Heart right ventricle (tissue), 16 donors: ENCODE data around the gene DISP2. TPM values are rescaled to one million over a fixed set of nuclear protein-coding genes. Genes with fewer than 3 reads are reported as not detected.

ENCODE experiments used
- ATAC-seq, 8 donors: fragments of 200-7000 bp; cut with Tn5 transposase; one replicate each; pipeline ENCODE4 v1.9.1; 2020; ENCODE audit warnings: mild to moderate bottlenecking in 8 of 8, moderate library complexity in 8 of 8, moderate number of reproducible peaks in 1 of 8
- DNase-seq, 2 donors: peaks; one replicate each; pipeline ENCODE4 v3.0.0-alpha.2; 2020
- H3K27ac ChIP-seq, 10 donors: fragments of 200-600 bp; sonication (generic) in 2 of 10; one replicate each; pipeline versions ENCODE4 v1.5.0 to v1.8.0; 2020 to 2022; ENCODE audit warnings: mild to moderate bottlenecking in 3 of 10
- H3K27me3 ChIP-seq, 7 donors: fragments of 200-600 bp; one replicate each; pipeline ENCODE4 v1.8.0; 2021 to 2022; ENCODE audit warnings: mild to moderate bottlenecking in 2 of 7
- H3K36me3 ChIP-seq, 9 donors: fragments of 200-600 bp; sonication (generic) in 1 of 9; one replicate each; pipeline versions ENCODE4 v1.5.0 to v1.8.0; 2020 to 2022; ENCODE audit warnings: mild to moderate bottlenecking in 2 of 9
- H3K4me1 ChIP-seq, 9 donors: fragments of 200-600 bp; sonication (generic) in 1 of 9; one replicate each; pipeline versions ENCODE4 v1.5.0 to v1.8.0; 2020 to 2022; ENCODE audit warnings: mild to moderate bottlenecking in 4 of 9
- H3K4me3 ChIP-seq, 10 donors: fragments of 200-600 bp; sonication (generic) in 2 of 10; one replicate each; pipeline versions ENCODE4 v1.5.0 to v1.8.0; 2020 to 2022; ENCODE audit warnings: mild to moderate bottlenecking in 7 of 10, moderate library complexity in 2 of 10
- H3K9me3 ChIP-seq, 11 donors: fragments of 200-600 bp in 10 of 11; sonication (generic) in 2 of 11; one replicate each; pipeline versions ENCODE4 v1.5.0 to v1.8.0; 2013 to 2022; ENCODE audit warnings: mild to moderate bottlenecking in 2 of 11, control low read depth in 1 of 11, moderate library complexity in 1 of 11
- CTCF ChIP-seq, 9 donors: fragments of 200-600 bp; sonication (generic) in 2 of 9; IDR thresholded peaks; one replicate each; pipeline versions ENCODE4 v1.5.0 to v1.8.0; 2021 to 2022; ENCODE audit warnings: antibody characterized with exemption in 9 of 9, mild to moderate bottlenecking in 5 of 9, moderate library complexity in 1 of 9
- WGBS, 2 donors: extraction: QIAGEN DNeasy Blood & Tissue Kit; methylation state at CpG; one replicate each; pipeline ENCODE4 v1.1.7; 2013; ENCODE audit warnings: inconsistent platforms in 1 of 2; 5-methylcytosine and 5-hydroxymethylcytosine counted together
- intact Hi-C, 10 donors: fragments of 100-400 bp; cut with DNase I; formaldehyde crosslinking; loops; one replicate each; pipeline versions ENCODE4 v1.11.1 to v1.14.2; 2022
- polyA plus RNA-seq, 2 donors: library from polyadenylated mRNA; stranded (reverse); fragments of 200-250 nt; gene quantifications; one replicate each; pipeline ENCODE4 v1.2.3, GENCODE V29; 2013
- total RNA-seq, 10 donors: library from RNA; stranded (reverse); fragmentation: NEBNext Ultra II Directional in 3 of 10; extraction: Animal tissue kit (Norgen Biotek cat#: 25700) in 3 of 10; gene quantifications; one replicate each; pipeline versions ENCODE4 v1.2.1 to v1.2.4, GENCODE V29; 2021 to 2023
- donor health status: Arrhythmogenic right ventricular cardiomyopathy.
- donor health status: ischemic (EF 13 %, LVEDD 7.1; RV severe dilation, severe dysfunction).
- donor health status: healthy with polysubstance abuse.
- donor health status: DM: no; HTN: yes; CAD: no.
- donor health status: DM: no; HTN: no; CAD: no.
- donor health status: ischemic (EF 25% LVEDD 6.9; RV normal size, moderate dysfunction).
- donor health status: ischemic (EF 25% LVEDD 5.7; RV mildly dilated, moderate dysfunction).
- donor health status: healthy.
- donor health status: DM: yes; HTN: yes; CAD: no.
- donor health status: Ischemic cardiomyopathy.
- donor health status: ischemic (EF 35%, LVEDD 5.7; RV mildly dilated, moderate dysfunction).
- donor health status: nonischemic (EF 11% LVEDD 7.7; RV severe dilation, severe dysfunction).
- donor health status: DM: yes; HTN: yes; CAD: no.
- donor health status: PGD.
- donor health status: ischemic (EF 29% LVEDD 5.4; RV normal size, mild dysfunction).
- donor health status: nonischemic (EF 23%, LVEDD 6.1; RV moderate dilation, normal function).

The DISP2 gene
- total and polyA plus RNA-seq, 12 donors: 0.08 to 2.7 (median 0.71) TPM

DNA sequence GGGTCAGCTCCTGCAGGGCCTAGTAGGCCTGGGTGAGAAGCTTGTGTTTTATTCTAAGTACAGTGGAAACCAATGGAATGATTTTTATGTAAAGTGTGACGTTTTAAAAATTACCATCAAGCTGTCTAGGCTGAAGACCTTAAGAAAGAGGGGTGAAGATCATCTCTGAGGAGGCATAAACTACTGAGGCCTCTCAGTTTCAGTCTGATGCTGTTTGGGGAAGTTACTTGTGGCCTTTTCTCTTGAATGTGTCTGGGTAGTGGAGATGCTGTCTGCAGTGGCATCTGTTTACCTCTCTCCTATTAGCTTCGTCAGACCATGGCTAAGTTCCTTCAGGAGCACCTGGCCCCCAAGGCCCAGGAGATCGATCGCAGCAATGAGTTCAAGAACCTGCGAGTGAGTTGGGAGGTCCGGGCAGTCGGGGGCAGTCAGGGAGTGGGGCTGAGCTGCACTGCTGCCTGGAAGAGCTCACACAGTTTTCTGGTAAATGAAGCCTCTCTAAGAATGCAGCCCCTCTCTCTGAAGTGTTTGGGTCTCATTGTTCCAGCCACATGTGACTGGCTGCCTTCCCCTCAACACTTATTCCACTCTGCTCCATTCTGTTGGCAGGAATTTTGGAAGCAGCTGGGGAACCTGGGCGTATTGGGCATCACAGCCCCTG, 49.4 kb downstream of the DISP2 start:
- WGBS, 2 donors: 81 to 85% methylated on average over 8 of the region's 8 CpGs
- no peak overlapping the region for H3K4me3 ChIP-seq
- H3K36me3 ChIP-seq: peaks cover 0 to 50% (median 25%) of the 10 kb centered on the region in 9 donors
- ATAC-seq (no peak), DNase-seq (no peak)
- H3K27ac ChIP-seq: no peak overlapping the region
- intact Hi-C loops: loop anchor here in 3 of 10 donors (5.0 kb wide), 3 partner anchors 35 to 90 kb away; no protein-coding TSS in a partner anchor
- H3K9me3 ChIP-seq: no peaks in the 10 kb centered on the region
- peaks cover 0 to 31% (median 23%) of the 10 kb centered on the region in 9 donors for H3K4me1 ChIP-seq
- TF ChIP-seq CTCF (IDR thresholded peaks at IDR 0.05): no peak
- no peaks in the 10 kb centered on the region for H3K27me3 ChIP-seq

- no peak for TF ChIP-seq CTCF (IDR thresholded peaks at IDR 0.05)
- intact Hi-C loops: loop anchor here in 3 of 10 donors (5.0 kb wide), 3 partner anchors 37 to 92 kb away; no protein-coding TSS in a partner anchor
- Histone ChIP-seq H3K27me3 (no peaks in the 10 kb centered on the region), H3K27ac (no peak overlapping the region), H3K9me3 (no peaks in the 10 kb centered on the region), H3K4me1 (peaks cover 0 to 31% (median 23%) of the 10 kb centered on the region in 9 donors), H3K4me3 (no peak overlapping the region), H3K36me3 (peaks cover 0 to 69% (median 37%) of the 10 kb centered on the region in 9 donors)
- DNase-seq (no peak), ATAC-seq (no peak)
- 77 to 84% methylated on average over 3 of the region's 3 CpGs for WGBS, 2 donors
Observed at GRCh38 chr15:40409366-40409765, 51.3 kb downstream of the DISP2 start.

- no peaks in the 10 kb centered on the region for H3K27me3 ChIP-seq
- 96% methylated on average over 11 of the region's 11 CpGs for WGBS, 2 donors
- intact Hi-C loops: loop anchor here in 2 of 10 donors (5.0 to 10.0 kb wide), 2 partner anchors 46 to 48 kb away; no protein-coding TSS in a partner anchor
- DNase-seq (no peak), ATAC-seq (no peak)
- TF ChIP-seq CTCF (IDR thresholded peaks at IDR 0.05): no peak
- peaks cover 0 to 24% (median 14%) of the 10 kb centered on the region in 9 donors for H3K4me1 ChIP-seq
- H3K4me3 ChIP-seq: no peak overlapping the region
- no peak overlapping the region for H3K27ac ChIP-seq
- no peaks in the 10 kb centered on the region for H3K9me3 ChIP-seq
- H3K36me3 ChIP-seq: peaks cover 0 to 80% (median 48%) of the 10 kb centered on the region in 9 donors
Observed at GRCh38 chr15:40410476-40410875, 52.5 kb downstream of the DISP2 start.

DNA sequence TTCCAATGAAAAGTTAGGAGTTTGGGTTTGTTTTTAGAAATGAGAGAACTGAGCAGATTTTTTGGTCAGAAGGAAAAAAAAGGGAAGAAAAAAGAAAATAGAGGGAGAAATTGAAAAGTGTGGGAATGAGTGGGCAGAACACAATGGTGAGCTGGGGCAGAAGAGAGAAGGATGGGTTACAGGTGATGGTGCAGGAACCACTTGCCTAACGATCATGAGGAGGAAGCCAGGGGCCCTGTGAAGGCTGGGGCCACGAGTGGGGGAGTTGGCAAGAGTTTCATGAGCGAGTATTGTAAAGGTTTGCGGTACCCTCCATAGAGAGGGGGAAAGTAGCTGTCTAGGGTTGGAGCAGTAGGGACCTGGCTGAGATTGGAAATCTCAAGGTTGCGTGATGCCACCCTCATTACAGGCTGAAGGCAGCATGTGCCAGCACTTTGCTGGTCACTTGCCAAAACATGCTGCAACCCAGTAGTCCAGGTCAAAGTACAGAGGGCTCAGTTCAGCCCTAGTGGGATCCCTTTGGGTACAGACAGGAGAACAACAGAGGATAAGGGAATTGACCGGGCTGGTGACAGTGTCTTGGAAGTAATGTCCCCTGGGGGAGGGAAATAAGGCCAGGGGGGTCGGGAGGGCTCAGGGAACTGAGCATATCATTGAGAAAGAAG, 54.2 kb downstream of the DISP2 start:
- no peak for TF ChIP-seq CTCF (IDR thresholded peaks at IDR 0.05)
- no peak overlapping the region for H3K4me3 ChIP-seq
- 83 to 84% methylated on average over 7 of the region's 7 CpGs for WGBS, 2 donors
- intact Hi-C loops: loop anchor here in 2 of 10 donors (5.0 to 10.0 kb wide), 2 partner anchors 47 to 50 kb away; no protein-coding TSS in a partner anchor
- H3K9me3 ChIP-seq: no peaks in the 10 kb centered on the region
- peaks cover 0 to 7% (median under 1%) of the 10 kb centered on the region in 9 donors for H3K4me1 ChIP-seq
- H3K36me3 ChIP-seq: peaks cover 0 to 98% (median 56%) of the 10 kb centered on the region in 9 donors
- ATAC-seq (peak in 1 of 8 donors; percentile 47), DNase-seq (no peak)
- no peaks in the 10 kb centered on the region for H3K27me3 ChIP-seq
- H3K27ac ChIP-seq: no peak overlapping the region
